Body of pancreas (tissue), 4 donors: ENCODE results near the gene FERD3L.

ENCODE experiments used
- CTCF ChIP-seq, 7 experiments: fragments of 450-650 bp in 4 of 7; fragments of 200-600 bp in 3 of 7; sonication (generic) in 3 of 7; IDR thresholded peaks; one replicate each; pipeline ENCODE4 v1.5.1; 2016 to 2019; ENCODE audit warnings: antibody characterized with exemption in 7 of 7
- POLR2A ChIP-seq, 3 donors: fragments of 450-650 bp; IDR thresholded peaks; one replicate each; pipeline ENCODE4 v1.6.1; 2016; ENCODE audit warnings: antibody characterized with exemption in 3 of 3, mild to moderate bottlenecking in 2 of 3

GRCh38 chr7:19133390-19133789, 11.8 kb downstream of the FERD3L start:
- no peak for TF ChIP-seq CTCF (IDR thresholded peaks at IDR 0.05)
- no peak for TF ChIP-seq POLR2A (IDR thresholded peaks at IDR 0.05)
